LHCN-M2 (cell line): ENCODE measurements around the gene COQ8A. TPM values are rescaled to one million over a fixed set of nuclear protein-coding genes. Genes with fewer than 3 reads are reported as not detected.
A peak's percentile ranks its signal among the peaks of the same experiment; 100 is the strongest.
"Not testable (repeated sequence)": the region's sequence is repeated elsewhere in the genome, so short reads cannot be mapped to it uniquely, and the experiment has no call there.

Experiments
- DNase-seq: peaks from one replicate; pipeline ENCODE4 v3.0.0-alpha.2; 2012; ENCODE audit warnings: low read depth
- total RNA-seq: library from RNA; depleted of rRNA; stranded (reverse); fragments of >200 nt; gene quantifications from 2 replicates; pipeline ENCODE4 v1.2.3, GENCODE V29; 2014

COQ8A gene
- total RNA-seq, 1 experiment from 2014 or later, result 8.7 TPM

GRCh38 chr1:226951286-226952117 lies 11.4 kb downstream of the COQ8A start:
- no peak for DNase-seq

GRCh38 chr1:226952118-226952441 lies 12.0 kb downstream of the COQ8A start:
- no peak for DNase-seq

- DNase-seq, result no peak
Observed at GRCh38 chr1:226953175-226953800, 13.2 kb downstream of the COQ8A start.

- no peak for DNase-seq
Observed at GRCh38 chr1:226954337-226954736, 14.2 kb downstream of the COQ8A start.

GRCh38 chr1:226954777-226955176 lies 14.7 kb downstream of the COQ8A start:
- no peak for DNase-seq

- not testable (repeated sequence) for DNase-seq
Observed at GRCh38 chr1:226955857-226956256, 15.8 kb downstream of the COQ8A start.

GRCh38 chr1:226956942-226957713 lies 17.0 kb downstream of the COQ8A start:
- DNase-seq, result no peak

- DNase-seq, result no peak
Observed at GRCh38 chr1:226957714-226958113, 17.6 kb downstream of the COQ8A start.

GRCh38 chr1:226958300-226958699 lies 18.2 kb downstream of the COQ8A start:
- DNase-seq, result no peak

GRCh38 chr1:226960256-226960655 lies 20.2 kb downstream of the COQ8A start:
- no peak for DNase-seq

- DNase-seq, result no peak
Observed at GRCh38 chr1:226960944-226961765, 21.1 kb downstream of the COQ8A start.

GRCh38 chr1:226962421-226963391 lies 22.6 kb downstream of the COQ8A start:
- DNase-seq, result no peak

GRCh38 chr1:226964068-226964425 lies 24.0 kb downstream of the COQ8A start:
- no peak for DNase-seq

- no peak for DNase-seq
Observed at GRCh38 chr1:226964611-226965486, 24.8 kb downstream of the COQ8A start.

GRCh38 chr1:226965581-226966440 lies 25.7 kb downstream of the COQ8A start:
- no peak for DNase-seq

- DNase-seq, result no peak
Observed at GRCh38 chr1:226966683-226967082, 26.6 kb downstream of the COQ8A start.

GRCh38 chr1:226967665-226968064 lies 27.6 kb downstream of the COQ8A start:
- peak; percentile 92 for DNase-seq

- no peak for DNase-seq
Observed at GRCh38 chr1:226971765-226972164, 31.7 kb downstream of the COQ8A start.
